ENCODE measurements around the gene FALEC.
"Not testable (repeated sequence)": the region's sequence is repeated elsewhere in the genome, so short reads cannot be mapped to it uniquely, and the experiment has no call there.

The FALEC gene

GRCh38 chr1:150576367-150576711 lies 60.8 kb downstream of the FALEC start:
- no peak for DNase-seq

- no peak for DNase-seq
These were observed 61.4 kb downstream of the FALEC start for GRCh38 chr1:150576794-150577556.

GRCh38 chr1:150577557-150578271 lies 62.2 kb downstream of the FALEC start:
- DNase-seq = no peak

GRCh38 chr1:150578272-150579109 lies 62.9 kb downstream of the FALEC start:
- peak; percentile 61 for DNase-seq

GRCh38 chr1:150579110-150579944 lies 63.8 kb downstream of the FALEC start, which contains the start of gene MCL1:
Gene MCL1, minus strand, starts transcription at chr1:150579610. Its CDS starts 80 bp downstream, at chr1:150579530.
- DNase-seq = peak; percentile 85

- no peak for DNase-seq
These were observed 64.5 kb downstream of the FALEC start for GRCh38 chr1:150579945-150580642.

GRCh38 chr1:150580966-150581365 lies 65.4 kb downstream of the FALEC start:
- not testable (repeated sequence) for DNase-seq

- not testable (repeated sequence) for DNase-seq
These were observed 65.9 kb downstream of the FALEC start for GRCh38 chr1:150581437-150581836.

- DNase-seq = not testable (repeated sequence)
These were observed 66.4 kb downstream of the FALEC start for GRCh38 chr1:150581962-150582361.

- DNase-seq = no peak
These were observed 66.8 kb downstream of the FALEC start for GRCh38 chr1:150582371-150582770.

Data from NK-92 treated with Interleukin-12 subunit alpha and Interleukin-12 subunit beta, amount 100 ng/mL, for 24 hours (cell line).